SH-SY5Y (cell line): ENCODE results near the gene CACNA1I.

Source experiments
- GATA2 ChIP-seq: IDR thresholded peaks from 2 replicates; pipeline ENCODE4 v1.6.1; 2011; ENCODE audit warnings: mild to moderate bottlenecking, low read depth, low read length
- GATA3 ChIP-seq: IDR thresholded peaks from 2 replicates; pipeline ENCODE4 v1.6.1; 2011; ENCODE audit warnings: low read depth, mild to moderate bottlenecking, low read length, moderate library complexity

The CACNA1I gene

GRCh38 chr22:39595622-39596172 is 25.1 kb downstream of the CACNA1I start:
- no peak for TF ChIP-seq GATA2
- no peak for TF ChIP-seq GATA3

GRCh38 chr22:39596601-39597000 is 26.0 kb downstream of the CACNA1I start:
- TF ChIP-seq GATA2 (no peak), GATA3 (no peak)

GRCh38 chr22:39597236-39597869 is 26.8 kb downstream of the CACNA1I start:
- TF ChIP-seq GATA2, result no peak
- no peak for TF ChIP-seq GATA3

- TF ChIP-seq GATA3 (no peak), GATA2 (no peak)
Measured at GRCh38 chr22:39598017-39598965, 27.7 kb downstream of the CACNA1I start.

- no peak for TF ChIP-seq GATA2
- TF ChIP-seq GATA3, result no peak
Measured at GRCh38 chr22:39600491-39601179, 30.1 kb downstream of the CACNA1I start.

- TF ChIP-seq GATA2 (no peak), GATA3 (no peak)
Measured at GRCh38 chr22:39601180-39601535, 30.6 kb downstream of the CACNA1I start.

- TF ChIP-seq GATA3 (no peak), GATA2 (no peak)
Measured at GRCh38 chr22:39603345-39603744, 32.8 kb downstream of the CACNA1I start.

- TF ChIP-seq GATA2, result no peak
- TF ChIP-seq GATA3, result no peak
Measured at GRCh38 chr22:39610246-39610645, 39.7 kb downstream of the CACNA1I start.

GRCh38 chr22:39610766-39611165 is 40.2 kb downstream of the CACNA1I start:
- TF ChIP-seq GATA3 (no peak), GATA2 (no peak)

- no peak for TF ChIP-seq GATA3
- TF ChIP-seq GATA2, result no peak
Measured at GRCh38 chr22:39611360-39611759, 40.8 kb downstream of the CACNA1I start.

- TF ChIP-seq GATA3, result no peak
- TF ChIP-seq GATA2, result no peak
Measured at GRCh38 chr22:39612811-39613548, 42.4 kb downstream of the CACNA1I start.

GRCh38 chr22:39613549-39613921 is 43.0 kb downstream of the CACNA1I start:
- TF ChIP-seq GATA2, result no peak
- TF ChIP-seq GATA3, result no peak

- TF ChIP-seq GATA2 (no peak), GATA3 (no peak)
Measured at GRCh38 chr22:39614442-39614841, 43.9 kb downstream of the CACNA1I start.
